ENCODE measurements around the gene ULK4. TPM values are rescaled to one million over a fixed set of nuclear protein-coding genes. Genes with fewer than 3 reads are reported as not detected.

Gene ULK4
- total and polyA plus RNA-seq, 10 donors, result 2.0 to 33.3 (median 12.9) TPM

GRCh38 chr3:41640076-41640475, 321.8 kb downstream of the ULK4 start:
- no peak overlapping the region for H3K4me3 ChIP-seq

GRCh38 chr3:41638381-41638780, 323.5 kb downstream of the ULK4 start:
- Histone ChIP-seq H3K4me3 (no peak overlapping the region), H3K9me3 (no peaks in the 10 kb centered on the region), H3K27me3 (replicated peaks in 1 of 7) (no peaks in the 10 kb centered on the region), H3K36me3 (no peaks in the 10 kb centered on the region), H3K27ac (no peak overlapping the region), H3K4me1 (no peaks in the 10 kb centered on the region)
- intact Hi-C loops (cut with DNase I; ENCODE audit: low total_unique reads), result no loop called here
- TF ChIP-seq CTCF (IDR thresholded peaks at IDR 0.05 in 8 of 11, conservative IDR thresholded peaks at IDR 0.05 in 3 of 11), result no peak
- TF ChIP-seq POLR2A (IDR thresholded peaks at IDR 0.05), result no peak
- TF ChIP-seq POLR2AphosphoS5 (IDR thresholded peaks at IDR 0.05), result no peak
- no peak for DNase-seq
- 87 to 99% (median 96%) methylated on average over 2 of the region's 2 CpGs for WGBS, 5 donors

More at GRCh38 chr3:41640076-41640475, 321.8 kb downstream of the ULK4 start:
- Histone ChIP-seq H3K36me3 (no peaks in the 10 kb centered on the region), H3K27me3 (replicated peaks in 1 of 7) (no peaks in the 10 kb centered on the region), H3K9me3 (no peaks in the 10 kb centered on the region), H3K4me1 (no peaks in the 10 kb centered on the region), H3K27ac (no peak overlapping the region)
- TF ChIP-seq POLR2A (IDR thresholded peaks at IDR 0.05) (no peak), CTCF (IDR thresholded peaks at IDR 0.05 in 8 of 11, conservative IDR thresholded peaks at IDR 0.05 in 3 of 11) (no peak), POLR2AphosphoS5 (IDR thresholded peaks at IDR 0.05) (no peak)
- WGBS, 5 donors, result 89 to 97% (median 92%) methylated on average over 4 of the region's 4 CpGs
- intact Hi-C loops (cut with DNase I; ENCODE audit: low total_unique reads), result no loop called here
- DNase-seq, result no peak

GRCh38 chr3:41632700-41633099, 329.2 kb downstream of the ULK4 start:
- Histone ChIP-seq H3K4me3 (no peak overlapping the region), H3K27me3 (replicated peaks in 1 of 7) (no peaks in the 10 kb centered on the region), H3K4me1 (no peaks in the 10 kb centered on the region), H3K27ac (no peak overlapping the region), H3K36me3 (no peaks in the 10 kb centered on the region), H3K9me3 (no peaks in the 10 kb centered on the region)
- intact Hi-C loops (cut with DNase I; ENCODE audit: low total_unique reads), result no loop called here
- DNase-seq, result no peak
- TF ChIP-seq POLR2AphosphoS5 (IDR thresholded peaks at IDR 0.05) (no peak), CTCF (IDR thresholded peaks at IDR 0.05 in 8 of 11, conservative IDR thresholded peaks at IDR 0.05 in 3 of 11) (no peak), POLR2A (IDR thresholded peaks at IDR 0.05) (no peak)

GRCh38 chr3:41630708-41631107, 331.2 kb downstream of the ULK4 start:
- H3K9me3 ChIP-seq, result no peaks in the 10 kb centered on the region
- no peak for TF ChIP-seq POLR2A (IDR thresholded peaks at IDR 0.05)
- TF ChIP-seq POLR2AphosphoS5 (IDR thresholded peaks at IDR 0.05), result no peak
- TF ChIP-seq CTCF (IDR thresholded peaks at IDR 0.05 in 8 of 11, conservative IDR thresholded peaks at IDR 0.05 in 3 of 11), result no peak

More at GRCh38 chr3:41630708-41631107, 331.2 kb downstream of the ULK4 start:
- intact Hi-C loops (cut with DNase I; ENCODE audit: low total_unique reads), result no loop called here
- no peak for DNase-seq
- no peaks in the 10 kb centered on the region for H3K36me3 ChIP-seq
- no peaks in the 10 kb centered on the region for H3K4me1 ChIP-seq
- H3K27me3 ChIP-seq (replicated peaks in 1 of 7), result no peaks in the 10 kb centered on the region
- H3K27ac ChIP-seq, result no peak overlapping the region
- H3K4me3 ChIP-seq, result no peak overlapping the region

Measured in spleen (tissue), 11 donors.